Retinal pigment epithelial cell (primary cell): ENCODE results near the gene PPIF.

Experiments used
- DNase-seq: peaks from one replicate; pipeline ENCODE4 v3.0.0-alpha.2; 2010; ENCODE audit warnings: low read depth
- H3K4me3 ChIP-seq: 2 replicates; pipeline ENCODE4 v1.5.1; 2011; ENCODE audit warnings: mild to moderate bottlenecking, low read length, control low read depth, moderate library complexity
- CTCF ChIP-seq: conservative IDR thresholded peaks from 2 replicates; pipeline ENCODE4 v1.5.1; 2011; ENCODE audit warnings: low read depth, low read length, control low read depth, inconsistent platforms

PPIF gene

GRCh38 chr10:79308969-79309665, 38.2 kb upstream of the PPIF start:
- no peak for TF ChIP-seq CTCF
- DNase-seq: no peak
- no peak overlapping the region for H3K4me3 ChIP-seq

- no peak for DNase-seq
- TF ChIP-seq CTCF: no peak
These were observed 36.9 kb upstream of the PPIF start for GRCh38 chr10:79310200-79310865.

GRCh38 chr10:79310911-79311573, 36.2 kb upstream of the PPIF start:
- no peak for DNase-seq
- no peak overlapping the region for H3K4me3 ChIP-seq

More at GRCh38 chr10:79310200-79310865, 36.9 kb upstream of the PPIF start:
- H3K4me3 ChIP-seq: no peak overlapping the region

GRCh38 chr10:79311581-79312407, 35.5 kb upstream of the PPIF start:
- no peak overlapping the region for H3K4me3 ChIP-seq
- no peak for TF ChIP-seq CTCF
- no peak for DNase-seq

More at GRCh38 chr10:79310911-79311573, 36.2 kb upstream of the PPIF start:
- no peak for TF ChIP-seq CTCF

GRCh38 chr10:79312601-79313187, 34.6 kb upstream of the PPIF start:
- no peak for DNase-seq

More at GRCh38 chr10:79312601-79313187, 34.6 kb upstream of the PPIF start:
- no peak for TF ChIP-seq CTCF
- H3K4me3 ChIP-seq: no peak overlapping the region
